GM12878 (cell line): ENCODE results near the gene CASQ1. TPM values are rescaled to one million over a fixed set of nuclear protein-coding genes. Genes with fewer than 3 reads are reported as not detected.

Source experiments
- BMI1 ChIP-seq: fragments of 450-650 bp; IDR thresholded peaks from 2 replicates; pipeline ENCODE4 v1.6.1; 2016; ENCODE audit warnings: mild to moderate bottlenecking, moderate library complexity, borderline replicate concordance
- CBX3 ChIP-seq: fragments of 200-600 bp; sonication (generic); IDR thresholded peaks from 2 replicates; pipeline ENCODE4 v1.6.1; 2016; ENCODE audit warnings: low read depth, borderline replicate concordance
- FOXM1 ChIP-seq: IDR thresholded peaks from 2 replicates; pipeline ENCODE4 v1.6.1; 2012; ENCODE audit warnings: low read depth, mild to moderate bottlenecking, inconsistent platforms, low read length, moderate library complexity
- GABPA ChIP-seq: IDR thresholded peaks from 2 replicates; pipeline ENCODE4 v1.6.1; 2014; ENCODE audit warnings: antibody characterized with exemption, low read depth, mild to moderate bottlenecking, inconsistent platforms
- HCFC1 ChIP-seq: fragments of 150-350 bp; IDR thresholded peaks from 2 replicates; pipeline ENCODE4 v1.6.1; 2014; ENCODE audit warnings: low read length
- MLLT1 ChIP-seq: fragments of 450-650 bp; IDR thresholded peaks from 2 replicates; pipeline ENCODE4 v1.6.1; 2016; ENCODE audit warnings: mild to moderate bottlenecking
- MYC ChIP-seq: IDR thresholded peaks from 2 replicates; pipeline ENCODE4 v1.6.1; 2011; ENCODE audit warnings: mild to moderate bottlenecking, low read length, moderate library complexity, inconsistent platforms; ENCODE audit not compliant: insufficient read depth, insufficient replicate concordance, insufficient read length, severe bottlenecking
- USF2 ChIP-seq: IDR thresholded peaks from 2 replicates; pipeline ENCODE4 v1.6.1; 2011; ENCODE audit warnings: low read depth, low read length, improper control_type of control experiment, borderline replicate concordance
- ZBTB11 ChIP-seq: fragments of 450-650 bp; formaldehyde crosslinking; IDR thresholded peaks from 2 replicates; pipeline ENCODE4 v1.5.0; 2022; ENCODE audit warnings: mild to moderate bottlenecking, missing genetic modification characterization
- ZNF24 ChIP-seq: fragments of 450-650 bp; IDR thresholded peaks from 2 replicates; pipeline ENCODE4 v1.6.1; 2017; ENCODE audit warnings: antibody characterized with exemption, mild to moderate bottlenecking
- ZNF274 ChIP-seq: IDR thresholded peaks from one replicate; pipeline ENCODE4 v1.8.0; 2011; ENCODE audit not compliant: insufficient read length, insufficient read depth
- ZNF384 ChIP-seq: IDR thresholded peaks from 2 replicates; pipeline ENCODE4 v1.6.1; 2012; ENCODE audit warnings: low read depth, mild to moderate bottlenecking, low read length, improper control_type of control experiment, borderline replicate concordance
- ZNF687 ChIP-seq: fragments of 450-650 bp; IDR thresholded peaks from 2 replicates; pipeline ENCODE4 v1.6.1; 2017; ENCODE audit warnings: mild to moderate bottlenecking, moderate library complexity
- polyA plus RNA-seq, 11 experiments: library from polyadenylated mRNA; depleted of rRNA in 4 of 11; unstranded in 6 of 11; stranded (reverse) in 5 of 11; fragments of >200 nt; fragmentation: Nextera tagmentation in 4 of 11; fragmentation: Illumina TruSeq in 1 of 11; extraction: Ambion mirVana in 4 of 11; extraction: Trizol in 1 of 11; gene quantifications; 1 replicate in 1 of 11; 2 replicates in 10 of 11; pipeline versions ENCODE4 v1.2.1 to v1.2.3, GENCODE V29; 2011 to 2016; ENCODE audit warnings: inconsistent platforms in 2 of 11, missing spikeins in 2 of 11, low read depth in 1 of 11
- total RNA-seq, 4 experiments: library from RNA; depleted of rRNA in 3 of 4; stranded (reverse); fragments of >200 nt in 3 of 4; fragmentation: Illumina TruSeq in 1 of 4; extraction: Trizol in 1 of 4; gene quantifications; 2 replicates each; pipeline versions ENCODE4 v1.2.1 to v1.2.3, GENCODE V29; 2013 to 2021

The CASQ1 gene
- total and polyA plus RNA-seq, 10 of the 15 experiments (the other 5 are each of a cell fraction or from before 2014, with no cell fraction given), result 0.10 to 0.77 (median 0.34) TPM

GRCh38 chr1:160177667-160178066, 12.7 kb upstream of the CASQ1 start (continued):
- TF ChIP-seq ZNF687, result no peak
- no peak for TF ChIP-seq ZNF384
- no peak for TF ChIP-seq HCFC1
- TF ChIP-seq MYC, result no peak
- no peak for TF ChIP-seq CBX3
- TF ChIP-seq ZNF274, result no peak
- TF ChIP-seq BMI1, result no peak
- TF ChIP-seq GABPA, result no peak
- no peak for TF ChIP-seq ZNF24
- no peak for TF ChIP-seq ZBTB11 (CRISPR knock-in tag)
- no peak for TF ChIP-seq MLLT1
- no peak for TF ChIP-seq FOXM1
- TF ChIP-seq USF2, result no peak
- TF ChIP-seq, all 136 proteins: peak for 0
